SK-N-MC (cell line): Measurements from ENCODE around the gene PHF20.

Experiments
- EZH2 ChIP-seq: fragments of 200-600 bp; sonication (generic); IDR thresholded peaks from one replicate; pipeline ENCODE4 v1.6.1; 2017; ENCODE audit warnings: antibody characterized with exemption
- FOXP2 ChIP-seq: optimal IDR thresholded peaks from 2 replicates; pipeline ENCODE3; 2011; ENCODE audit warnings: mild to moderate bottlenecking, moderate library complexity; ENCODE audit not compliant: insufficient read depth; ENCODE audit errors: extremely low read length, control extremely low read depth
- POLR2AphosphoS5 ChIP-seq: IDR thresholded peaks from 2 replicates; pipeline ENCODE4 v1.6.1; 2012; ENCODE audit warnings: mild to moderate bottlenecking, low read depth, low read length, borderline replicate concordance

- no peak for TF ChIP-seq POLR2AphosphoS5
- no peak for TF ChIP-seq EZH2
- no peak for TF ChIP-seq FOXP2
These were observed 119.6 kb downstream of the PHF20 start for GRCh38 chr20:35891375-35891774.
